Nephron (organoid): ENCODE measurements around the gene CBLC.
"Not testable (repeated sequence)": the region's sequence is repeated elsewhere in the genome, so short reads cannot be mapped to it uniquely, and the experiment has no call there.

ENCODE experiments used
- H3K27ac Mint-ChIP-seq, 3 experiments: 2 replicates each; pipeline ENCODE4 v1.8.0; 2020; ENCODE audit warnings: mixed read lengths in 3 of 3, mild to moderate bottlenecking in 2 of 3, moderate library complexity in 1 of 3
- H3K27me3 Mint-ChIP-seq: 2 replicates; pipeline ENCODE4 v1.8.0; 2021; ENCODE audit warnings: low read depth, mild to moderate bottlenecking, moderate library complexity, mixed read lengths
- H3K36me3 Mint-ChIP-seq: 2 replicates; pipeline ENCODE4 v1.8.0; 2020; ENCODE audit warnings: low read depth, mixed read lengths
- H3K4me1 Mint-ChIP-seq: 2 replicates; pipeline ENCODE4 v1.8.0; 2020; ENCODE audit warnings: mixed read lengths
- H3K4me3 Mint-ChIP-seq, 3 experiments: 2 replicates each; pipeline ENCODE4 v1.8.0; 2020; ENCODE audit warnings: mild to moderate bottlenecking in 3 of 3, mixed read lengths in 3 of 3, moderate library complexity in 2 of 3
- H3K9me3 Mint-ChIP-seq: 2 replicates; pipeline ENCODE4 v1.8.0; 2020; ENCODE audit warnings: mixed read lengths
- TF ChIP-seq, protein P1 (sequence below), 3 experiments: fragments of 200-600 bp; sonication (generic); IDR thresholded peaks; one replicate each; pipeline ENCODE4 v1.5.0; 2021; ENCODE audit warnings: antibody characterized with exemption in 3 of 3; ENCODE audit not compliant: unreplicated experiment in 3 of 3

CBLC gene

GRCh38 chr19:44772959-44773358 lies 4.7 kb upstream of the CBLC start:
- peak overlapping the region in 2 of 3 experiments; percentile 62 to 77 for H3K27ac Mint-ChIP-seq
- TF ChIP-seq, protein P1, sequence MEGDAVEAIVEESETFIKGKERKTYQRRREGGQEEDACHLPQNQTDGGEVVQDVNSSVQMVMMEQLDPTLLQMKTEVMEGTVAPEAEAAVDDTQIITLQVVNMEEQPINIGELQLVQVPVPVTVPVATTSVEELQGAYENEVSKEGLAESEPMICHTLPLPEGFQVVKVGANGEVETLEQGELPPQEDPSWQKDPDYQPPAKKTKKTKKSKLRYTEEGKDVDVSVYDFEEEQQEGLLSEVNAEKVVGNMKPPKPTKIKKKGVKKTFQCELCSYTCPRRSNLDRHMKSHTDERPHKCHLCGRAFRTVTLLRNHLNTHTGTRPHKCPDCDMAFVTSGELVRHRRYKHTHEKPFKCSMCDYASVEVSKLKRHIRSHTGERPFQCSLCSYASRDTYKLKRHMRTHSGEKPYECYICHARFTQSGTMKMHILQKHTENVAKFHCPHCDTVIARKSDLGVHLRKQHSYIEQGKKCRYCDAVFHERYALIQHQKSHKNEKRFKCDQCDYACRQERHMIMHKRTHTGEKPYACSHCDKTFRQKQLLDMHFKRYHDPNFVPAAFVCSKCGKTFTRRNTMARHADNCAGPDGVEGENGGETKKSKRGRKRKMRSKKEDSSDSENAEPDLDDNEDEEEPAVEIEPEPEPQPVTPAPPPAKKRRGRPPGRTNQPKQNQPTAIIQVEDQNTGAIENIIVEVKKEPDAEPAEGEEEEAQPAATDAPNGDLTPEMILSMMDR (IDR thresholded peaks at IDR 0.05; ENCODE audit: unreplicated experiment in 3 of 3) = no peak
- H3K27me3 Mint-ChIP-seq = peaks cover 13% of the 10 kb centered on the region
- H3K4me3 Mint-ChIP-seq = peak overlapping the region in 1 of 3 experiments; percentile 19
- H3K36me3 Mint-ChIP-seq = no peaks in the 10 kb centered on the region
- H3K4me1 Mint-ChIP-seq = peaks cover 21% of the 10 kb centered on the region
- peaks cover 5% of the 10 kb centered on the region for H3K9me3 Mint-ChIP-seq

DNA sequence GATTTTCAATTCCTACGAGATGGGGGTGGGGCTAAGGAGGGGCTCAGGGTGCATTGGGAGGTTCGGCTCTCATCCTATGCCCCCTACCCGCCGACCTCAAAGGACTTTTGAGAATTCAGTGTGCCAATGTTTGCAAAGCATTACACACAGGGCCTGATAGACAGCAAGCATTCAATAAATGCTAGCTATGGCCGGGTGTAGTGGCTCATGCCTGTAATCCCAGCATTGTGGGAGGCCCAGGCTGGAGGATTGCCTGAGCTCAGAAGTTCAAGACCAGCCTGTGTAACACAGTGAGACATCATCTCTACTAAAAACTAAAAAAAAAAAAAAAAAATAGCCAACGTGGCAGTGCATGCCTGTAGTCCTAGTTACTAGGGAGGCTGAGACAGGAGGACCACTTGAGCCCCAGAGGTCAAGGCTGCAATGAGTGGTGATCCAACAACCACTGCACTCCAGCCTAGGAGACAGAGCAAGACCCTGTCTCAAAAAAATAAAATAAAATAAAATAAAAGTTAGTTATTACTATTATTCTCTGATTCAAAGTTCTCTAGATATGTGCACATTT lies 1.9 kb upstream of the CBLC start:
- TF ChIP-seq, protein P1 (IDR thresholded peaks at IDR 0.05; ENCODE audit: unreplicated experiment in 3 of 3) = no peak
- Mint-ChIP-seq H3K9me3 (no peaks in the 10 kb centered on the region), H3K27me3 (peaks cover 14% of the 10 kb centered on the region), H3K4me3 (no peak overlapping the region), H3K27ac (no peak overlapping the region), H3K4me1 (peaks cover 18% of the 10 kb centered on the region), H3K36me3 (no peaks in the 10 kb centered on the region)

DNA sequence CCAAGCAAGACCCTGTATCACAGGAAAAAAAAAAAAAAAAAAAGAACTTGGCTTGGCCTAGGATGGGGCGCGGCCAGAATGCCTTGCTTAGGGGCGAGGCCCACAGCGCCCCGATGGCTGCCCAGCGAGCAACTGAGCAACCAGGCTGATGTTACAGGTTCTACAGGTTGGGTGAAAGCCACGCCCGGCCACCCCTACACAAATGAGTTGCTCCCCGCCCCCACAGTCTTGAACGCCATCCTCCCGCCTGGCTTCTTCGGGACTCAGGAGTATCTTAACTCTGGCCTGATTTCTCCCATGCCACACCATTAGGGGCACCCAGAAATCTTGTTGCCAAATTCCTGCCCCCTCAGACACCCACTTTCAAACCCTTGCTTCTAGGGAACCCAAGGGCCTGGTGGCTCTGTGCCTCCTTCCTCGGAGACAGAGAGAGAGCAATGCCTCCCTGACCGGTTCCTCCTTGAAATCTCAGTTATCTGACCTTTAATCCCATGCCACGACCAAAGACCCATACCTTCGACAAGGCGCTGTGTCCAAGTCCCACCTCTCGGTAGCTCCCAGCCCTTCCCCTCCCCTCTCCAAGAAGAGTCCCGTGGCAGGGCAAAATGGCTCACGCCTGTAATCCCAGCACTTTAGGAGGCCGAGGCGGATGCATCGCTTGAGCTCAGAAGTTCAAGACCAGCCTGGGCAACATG lies 1.1 kb upstream of the CBLC start:
- peaks cover 12% of the 10 kb centered on the region for H3K27me3 Mint-ChIP-seq
- TF ChIP-seq, protein P1 (IDR thresholded peaks at IDR 0.05; ENCODE audit: unreplicated experiment in 3 of 3) = no peak
- no peaks in the 10 kb centered on the region for H3K9me3 Mint-ChIP-seq
- H3K27ac Mint-ChIP-seq = peak overlapping the region in 1 of 3 experiments; percentile 43
- H3K4me1 Mint-ChIP-seq = peaks cover 15% of the 10 kb centered on the region
- H3K36me3 Mint-ChIP-seq = no peaks in the 10 kb centered on the region
- no peak overlapping the region for H3K4me3 Mint-ChIP-seq

DNA sequence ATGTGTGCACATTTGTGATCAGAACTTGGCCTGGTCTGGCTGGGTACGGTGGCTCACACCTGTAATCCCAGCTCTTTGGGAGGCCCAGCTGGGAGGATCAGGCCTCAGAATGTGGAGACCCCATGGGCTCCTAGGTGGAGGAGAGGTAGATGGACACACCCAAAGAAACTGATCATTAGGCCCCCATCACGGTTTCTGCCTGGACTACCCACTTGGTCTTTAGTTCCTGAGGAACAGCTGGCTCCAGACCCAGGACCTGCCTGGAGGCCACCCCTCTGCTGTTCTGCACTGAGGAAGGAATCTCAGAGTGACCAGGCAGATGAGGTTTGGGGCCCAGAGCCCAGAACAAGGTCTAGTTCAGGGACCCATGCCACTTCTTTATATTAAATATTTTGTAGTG lies 1.5 kb downstream of the CBLC start:
- no peaks in the 10 kb centered on the region for H3K36me3 Mint-ChIP-seq
- no peak overlapping the region for H3K4me3 Mint-ChIP-seq

DNA sequence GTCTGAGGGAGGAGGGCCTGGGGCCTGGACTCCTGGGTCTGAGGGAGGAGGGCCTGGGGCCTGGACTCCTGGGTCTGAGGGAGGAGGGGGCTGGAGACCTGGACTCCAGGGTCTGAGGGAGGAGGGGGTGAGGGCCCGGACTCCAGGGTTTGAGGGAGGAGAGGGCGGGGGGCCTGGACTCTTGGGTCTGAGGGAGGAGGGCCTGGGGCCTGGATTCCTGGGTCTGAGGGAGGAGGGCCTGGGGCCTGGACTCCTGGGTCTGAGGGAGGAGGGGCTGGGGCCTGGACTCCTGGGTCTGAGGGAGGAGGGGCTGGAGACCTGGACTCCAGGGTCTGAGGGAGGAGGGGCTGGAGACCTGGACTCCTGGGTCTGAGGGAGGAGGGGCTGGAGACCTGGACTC lies 4.0 kb downstream of the CBLC start:
- H3K27ac Mint-ChIP-seq, H3K36me3 Mint-ChIP-seq, H3K27me3 Mint-ChIP-seq, H3K9me3 Mint-ChIP-seq, H3K4me3 Mint-ChIP-seq: not testable (repeated sequence)
- peaks cover 11% of the 10 kb centered on the region for H3K4me1 Mint-ChIP-seq

More for the DNA sequence above, 1.5 kb downstream of the CBLC start:
- H3K27ac Mint-ChIP-seq = no peak overlapping the region
- H3K9me3 Mint-ChIP-seq = no peaks in the 10 kb centered on the region
- H3K27me3 Mint-ChIP-seq = peaks cover 12% of the 10 kb centered on the region
- peaks cover 8% of the 10 kb centered on the region for H3K4me1 Mint-ChIP-seq
- TF ChIP-seq, protein P1 (IDR thresholded peaks at IDR 0.05; ENCODE audit: unreplicated experiment in 3 of 3) = no peak

DNA sequence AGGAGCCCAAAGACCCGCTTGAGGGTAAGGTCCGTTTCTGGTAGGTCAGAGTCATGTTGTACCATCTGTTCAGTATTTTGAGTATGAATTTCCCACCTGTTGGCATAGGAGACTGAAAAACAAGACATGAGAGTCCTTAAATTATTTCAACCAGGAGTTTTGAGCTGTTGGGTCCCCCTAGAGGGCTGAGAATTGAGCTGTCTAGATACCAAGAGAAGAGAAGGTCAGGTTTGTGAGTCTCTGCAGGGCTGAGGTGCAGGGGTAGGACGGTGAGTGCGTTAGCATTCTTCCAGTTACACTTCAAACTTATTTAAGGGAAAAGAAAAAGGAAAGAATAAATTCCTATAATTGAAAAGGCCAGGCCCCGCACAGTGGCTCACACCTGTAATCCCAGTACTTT lies 5.0 kb downstream of the CBLC start:
- peaks cover 11% of the 10 kb centered on the region for H3K4me1 Mint-ChIP-seq
- H3K27me3 Mint-ChIP-seq = peaks cover 4% of the 10 kb centered on the region
- H3K27ac Mint-ChIP-seq = no peak overlapping the region
- TF ChIP-seq, protein P1 (IDR thresholded peaks at IDR 0.05; ENCODE audit: unreplicated experiment in 3 of 3) = no peak
- no peak overlapping the region for H3K4me3 Mint-ChIP-seq
- H3K9me3 Mint-ChIP-seq = no peaks in the 10 kb centered on the region
- no peaks in the 10 kb centered on the region for H3K36me3 Mint-ChIP-seq
